Stimulated activated CD4-positive, alpha-beta T cell treated with anti-CD3 and anti-CD28 coated beads, Interleukin-4, amount 100 ng/mL, for 4 hours (primary cell): ENCODE measurements around the gene ANKRD65.
"Not testable (repeated sequence)": the region's sequence is repeated elsewhere in the genome, so short reads cannot be mapped to it uniquely, and the experiment has no call there.

Experiments used
- DNase-seq, 2 experiments: peaks; one replicate each; pipeline ENCODE4 v3.0.0-alpha.2; 2020

ANKRD65 gene

GRCh38 chr1:1430114-1430982 lies 9.3 kb upstream of the ANKRD65 start:
- DNase-seq: no peak

GRCh38 chr1:1429671-1430073 lies 8.6 kb upstream of the ANKRD65 start:
- DNase-seq: no peak

GRCh38 chr1:1428967-1429366 lies 7.9 kb upstream of the ANKRD65 start:
- not testable (repeated sequence) for DNase-seq

DNA sequence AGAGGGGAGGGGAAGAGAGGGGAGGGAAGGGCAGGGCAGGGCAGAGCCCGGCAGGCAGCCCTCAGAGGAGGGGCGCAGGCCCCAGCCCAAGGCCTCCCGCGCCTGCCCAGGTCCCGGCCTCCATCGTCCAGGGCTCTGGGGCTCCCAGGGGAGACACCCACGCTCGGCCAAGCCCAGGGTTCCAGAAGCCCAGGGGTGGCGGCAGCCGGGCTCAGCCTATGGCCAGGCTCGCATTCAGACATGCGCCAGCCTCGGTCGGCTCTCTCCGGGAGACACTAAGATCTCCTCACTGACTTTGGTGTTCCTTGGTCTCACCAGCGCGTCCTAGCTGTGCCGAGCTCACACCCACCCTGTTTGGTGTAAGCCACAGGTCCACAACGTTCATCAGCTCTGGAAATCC lies 7.1 kb upstream of the ANKRD65 start:
- DNase-seq: no peak

DNA sequence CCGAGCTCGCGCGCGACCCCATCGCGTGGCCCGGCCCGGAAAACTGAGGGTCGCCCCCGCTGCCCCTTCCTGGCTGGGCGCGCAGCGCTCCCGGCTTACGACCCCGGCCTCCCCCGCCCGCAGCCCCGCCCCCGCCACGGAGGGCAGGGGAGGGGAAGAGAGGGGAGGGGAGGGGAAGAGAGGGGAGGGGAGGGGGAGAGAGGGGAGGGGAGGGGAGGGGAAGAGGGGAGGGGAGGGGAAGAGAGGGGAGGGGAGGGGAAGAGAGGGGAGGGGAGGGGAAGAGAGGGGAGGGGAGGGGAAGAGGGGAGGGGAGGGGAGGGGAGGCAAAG lies 6.7 kb upstream of the ANKRD65 start:
- no peak for DNase-seq

GRCh38 chr1:1427106-1427819 lies 6.2 kb upstream of the ANKRD65 start:
- no peak for DNase-seq

GRCh38 chr1:1426496-1427105 lies 5.5 kb upstream of the ANKRD65 start:
- DNase-seq: no peak

DNA sequence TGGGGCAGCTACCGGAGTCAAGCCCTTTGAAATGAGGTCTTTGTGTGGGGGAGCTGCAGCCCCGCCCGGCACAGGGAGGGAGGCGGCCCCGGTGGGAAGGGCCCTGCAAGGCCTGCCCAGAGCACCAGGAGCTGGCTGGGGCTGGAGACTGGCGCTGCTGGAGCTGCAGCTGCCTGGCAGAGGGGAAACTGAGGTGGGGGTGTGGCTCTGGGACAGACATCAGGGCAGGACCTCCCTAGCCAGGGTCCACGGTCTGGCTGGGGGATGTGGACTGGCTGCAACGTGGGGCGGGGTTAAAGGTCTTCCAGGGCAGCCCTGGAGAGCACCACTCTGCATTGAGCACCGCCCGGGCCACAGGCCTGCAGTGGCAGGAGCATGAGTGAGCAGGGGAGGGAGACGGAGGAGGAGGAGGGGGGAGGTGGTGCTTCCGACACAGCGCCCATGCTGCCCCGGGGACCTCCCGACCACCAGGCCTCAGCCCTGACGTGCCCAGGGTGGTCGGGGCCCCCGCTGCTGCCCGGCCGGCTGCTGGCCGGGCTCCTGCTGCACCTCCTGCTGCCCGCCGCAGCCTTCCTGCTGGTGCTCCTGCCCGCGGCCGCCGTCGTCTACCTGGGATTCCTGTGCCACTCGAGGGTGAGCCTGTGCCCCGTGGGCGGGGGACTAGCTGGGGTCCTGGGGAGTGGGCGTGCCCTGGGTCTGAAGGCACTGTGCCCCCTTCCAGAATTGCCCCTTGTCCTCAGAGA lies 4.8 kb upstream of the ANKRD65 start:
- no peak for DNase-seq

DNA sequence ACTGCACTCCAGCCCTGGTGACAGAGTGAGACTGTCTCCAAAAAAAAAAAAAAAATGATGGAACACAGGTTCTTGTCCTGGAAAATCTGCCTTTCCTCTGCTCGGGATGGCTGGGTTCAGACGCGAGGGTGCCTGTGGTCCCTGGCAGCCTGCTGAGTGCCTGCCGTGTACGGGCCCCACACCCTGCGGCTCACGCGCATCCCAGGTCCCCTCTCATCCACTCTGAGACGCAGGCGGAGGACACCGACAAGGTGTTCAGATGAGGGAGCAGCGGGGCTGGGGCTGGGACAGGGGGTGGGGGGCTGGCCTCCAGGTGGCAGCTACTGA lies 4.3 kb upstream of the ANKRD65 start:
- no peak for DNase-seq

- DNase-seq: no peak
Measured at GRCh38 chr1:1424707-1425106, 3.6 kb upstream of the ANKRD65 start.

DNA sequence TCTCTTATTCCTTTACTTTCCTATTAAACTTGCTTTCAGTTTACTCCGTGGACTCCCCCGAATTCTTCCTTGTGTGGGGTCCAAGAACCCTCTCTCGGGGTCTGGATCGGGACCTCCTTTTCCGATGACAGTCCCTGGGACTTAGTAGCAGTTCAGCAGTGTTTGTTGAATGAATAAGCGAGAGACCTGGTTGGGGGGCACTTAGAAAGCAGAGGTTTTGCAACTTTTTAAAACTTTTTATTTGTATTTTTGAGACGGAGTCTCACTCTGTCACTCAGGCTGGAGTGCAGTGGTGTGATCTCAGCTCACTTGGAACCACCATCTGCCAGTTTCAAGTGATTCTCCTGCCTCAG lies 2.1 kb upstream of the ANKRD65 start:
- DNase-seq: no peak

GRCh38 chr1:1422465-1423244 lies 1.6 kb upstream of the ANKRD65 start:
- no peak for DNase-seq

GRCh38 chr1:1421907-1422464 lies 910 bp upstream of the ANKRD65 start:
- no peak for DNase-seq

GRCh38 chr1:1420654-1421141 lies 378 bp downstream of the ANKRD65 start:
- no peak for DNase-seq

GRCh38 chr1:1419813-1420653 lies 1.0 kb downstream of the ANKRD65 start:
- DNase-seq: no peak

- no peak for DNase-seq
Measured at GRCh38 chr1:1419363-1419812, 1.7 kb downstream of the ANKRD65 start.

- no peak for DNase-seq
Measured at GRCh38 chr1:1418464-1419362, 2.4 kb downstream of the ANKRD65 start.

- DNase-seq: not testable (repeated sequence)
Measured at GRCh38 chr1:1417825-1418463, 3.1 kb downstream of the ANKRD65 start.

DNA sequence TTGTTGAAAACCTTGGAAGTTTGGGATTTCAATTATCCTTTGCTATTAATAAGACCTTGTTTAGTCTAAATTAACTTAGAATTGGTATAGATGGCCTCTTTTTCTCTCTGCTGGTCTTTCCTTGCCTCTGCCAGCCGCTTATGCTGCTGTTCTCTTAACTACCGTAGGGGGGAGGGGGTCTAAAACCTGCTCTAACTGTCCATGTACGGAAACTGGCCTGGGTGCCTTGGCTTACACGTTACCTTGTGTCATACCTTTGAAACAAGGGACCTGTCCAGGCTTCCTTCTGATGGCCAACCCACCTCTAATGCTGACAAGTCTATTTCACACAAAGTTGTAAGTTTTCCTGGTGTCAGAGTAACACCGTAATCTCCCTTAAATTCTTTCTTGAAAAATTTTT lies 3.7 kb downstream of the ANKRD65 start:
- DNase-seq: not testable (repeated sequence)
